Naive B cell (primary cell): ENCODE results near the gene KLRD1. TPM values are rescaled to one million over a fixed set of nuclear protein-coding genes. Genes with fewer than 3 reads are reported as not detected.
"Not testable (repeated sequence)": the region's sequence is repeated elsewhere in the genome, so short reads cannot be mapped to it uniquely, and the experiment has no call there.

Experiments used
- ATAC-seq, 2 donors: fragments of 150-1000 bp; cut with Tn5 transposase; 2 replicates each; pipeline ENCODE4 v1.10.0; 2021; ENCODE audit warnings: low read depth in 2 of 2, mild to moderate bottlenecking in 2 of 2, moderate library complexity in 2 of 2
- DNase-seq: peaks from one replicate; pipeline ENCODE4 v3.0.0; 2022
- H3K27ac Mint-ChIP-seq, 6 donors: one replicate each; pipeline ENCODE4 v1.8.0; 2020 to 2022; ENCODE audit warnings: mild to moderate bottlenecking in 6 of 6, mixed read lengths in 6 of 6, moderate library complexity in 5 of 6, inconsistent platforms in 2 of 6
- H3K27me3 Mint-ChIP-seq, 3 donors: one replicate each; pipeline ENCODE4 v1.8.0; 2021 to 2022; ENCODE audit warnings: mixed read lengths in 3 of 3, mild to moderate bottlenecking in 1 of 3
- H3K36me3 Mint-ChIP-seq, 2 donors: one replicate each; pipeline ENCODE4 v1.8.0; 2020 to 2022; ENCODE audit warnings: mixed read lengths in 2 of 2, inconsistent platforms in 1 of 2, mild to moderate bottlenecking in 1 of 2
- H3K4me1 Mint-ChIP-seq, 3 donors: one replicate each; pipeline ENCODE4 v1.8.0; 2020 to 2022; ENCODE audit warnings: mixed read lengths in 3 of 3, inconsistent platforms in 1 of 3, mild to moderate bottlenecking in 1 of 3, moderate library complexity in 1 of 3
- H3K4me3 Mint-ChIP-seq, 8 donors: one replicate each; pipeline ENCODE4 v1.8.0; 2020 to 2022; ENCODE audit warnings: mild to moderate bottlenecking in 8 of 8, mixed read lengths in 8 of 8, moderate library complexity in 8 of 8, inconsistent platforms in 2 of 8
- H3K9me3 Mint-ChIP-seq, 7 donors: one replicate each; pipeline ENCODE4 v1.8.0; 2020 to 2022; ENCODE audit warnings: mixed read lengths in 7 of 7, mild to moderate bottlenecking in 5 of 7, inconsistent platforms in 2 of 7, moderate library complexity in 1 of 7
- polyA plus RNA-seq, 6 donors: library from polyadenylated mRNA; unstranded; fragments of 300-500 nt; fragmentation: Illumina TruSeq; gene quantifications; one replicate each; pipeline ENCODE4 v1.2.3, GENCODE V29; 2021; ENCODE audit warnings: low read depth in 6 of 6

The KLRD1 gene
- polyA plus RNA-seq, 6 donors from 2014 or later = 0.60 to 2.4 (median 1.1) TPM

DNA sequence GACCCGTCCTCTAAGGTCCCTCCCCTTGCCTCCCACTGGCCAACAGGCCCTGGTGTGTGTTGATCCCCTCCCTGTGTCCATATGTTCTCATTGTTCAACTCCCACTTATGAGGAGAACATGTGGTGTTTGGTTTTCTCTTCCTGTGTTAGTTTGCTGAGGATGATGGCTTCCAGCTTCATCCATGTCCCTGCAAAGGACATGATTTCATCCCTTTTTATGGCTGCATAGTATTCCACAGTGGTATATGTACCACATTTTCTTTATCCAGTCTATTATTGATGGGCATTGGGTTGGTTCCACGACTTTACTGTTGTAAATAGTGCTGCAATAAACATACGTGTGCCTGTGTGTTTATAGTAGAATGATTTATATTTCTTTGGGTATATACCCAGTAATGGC, 43.8 kb downstream of the KLRD1 start:
- not testable (repeated sequence) for ATAC-seq, H3K4me1 Mint-ChIP-seq, DNase-seq, H3K27ac Mint-ChIP-seq, H3K9me3 Mint-ChIP-seq, H3K36me3 Mint-ChIP-seq, H3K4me3 Mint-ChIP-seq
- peaks cover 7 to 22% (median 13%) of the 10 kb centered on the region in 3 donors for H3K27me3 Mint-ChIP-seq

DNA sequence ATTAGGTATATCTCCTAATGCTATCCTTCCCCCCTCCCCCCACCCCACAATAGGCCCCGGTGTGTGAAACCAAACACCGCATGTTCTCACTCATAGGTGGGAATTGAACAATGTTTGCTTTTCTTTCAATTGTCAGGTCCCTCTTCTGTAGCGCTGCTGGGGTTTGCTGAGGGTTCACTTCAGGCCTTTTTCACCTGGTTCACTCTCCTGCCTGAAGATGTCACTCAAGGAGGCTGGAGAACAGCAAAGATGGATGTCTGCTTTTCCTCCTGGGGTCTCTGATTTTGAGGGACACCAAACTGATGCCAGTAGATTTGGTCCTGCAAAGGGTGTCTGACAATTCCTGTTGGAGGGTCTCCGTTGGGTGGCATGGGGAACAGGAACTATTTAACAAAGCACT, 46.4 kb downstream of the KLRD1 start:
- H3K27ac Mint-ChIP-seq = no peak overlapping the region
- H3K4me3 Mint-ChIP-seq = no peak overlapping the region
- DNase-seq = no peak
- no peak for ATAC-seq
- peaks cover 0 to 5% of the 10 kb centered on the region in 2 donors for H3K36me3 Mint-ChIP-seq
- H3K9me3 Mint-ChIP-seq = peaks cover 0 to 8% (median 2%) of the 10 kb centered on the region in 7 donors
- peaks cover 7 to 22% (median 13%) of the 10 kb centered on the region in 3 donors for H3K27me3 Mint-ChIP-seq
- peaks cover 0 to 2% (median 0%) of the 10 kb centered on the region in 3 donors for H3K4me1 Mint-ChIP-seq

DNA sequence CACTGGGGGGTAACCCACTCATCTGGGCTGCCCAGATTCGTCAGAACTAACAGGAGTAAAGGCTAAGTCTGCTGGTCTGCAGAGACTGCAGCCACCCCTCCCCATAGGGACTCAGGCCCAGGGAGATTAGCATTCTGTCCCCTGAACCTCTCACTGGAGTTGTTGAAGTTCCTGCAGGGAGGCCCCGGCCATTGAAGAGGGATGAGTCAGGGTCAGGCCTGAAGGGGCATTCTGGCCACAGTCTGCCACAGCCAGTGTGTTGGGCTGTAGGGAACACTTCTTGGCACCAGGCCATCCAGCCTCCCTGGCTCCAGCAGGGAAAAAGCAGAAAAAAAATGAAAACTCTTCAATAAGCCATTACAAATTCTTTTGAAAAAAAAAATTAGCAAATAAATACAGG, 46.8 kb downstream of the KLRD1 start:
- Mint-ChIP-seq H3K27ac (no peak overlapping the region), H3K9me3 (peaks cover 0 to 8% (median 2%) of the 10 kb centered on the region in 7 donors), H3K4me3 (no peak overlapping the region), H3K4me1 (peaks cover 0 to 2% (median 0%) of the 10 kb centered on the region in 3 donors), H3K27me3 (peaks cover 7 to 22% (median 13%) of the 10 kb centered on the region in 3 donors), H3K36me3 (peaks cover 0 to 5% of the 10 kb centered on the region in 2 donors)
- DNase-seq (no peak), ATAC-seq (no peak)

DNA sequence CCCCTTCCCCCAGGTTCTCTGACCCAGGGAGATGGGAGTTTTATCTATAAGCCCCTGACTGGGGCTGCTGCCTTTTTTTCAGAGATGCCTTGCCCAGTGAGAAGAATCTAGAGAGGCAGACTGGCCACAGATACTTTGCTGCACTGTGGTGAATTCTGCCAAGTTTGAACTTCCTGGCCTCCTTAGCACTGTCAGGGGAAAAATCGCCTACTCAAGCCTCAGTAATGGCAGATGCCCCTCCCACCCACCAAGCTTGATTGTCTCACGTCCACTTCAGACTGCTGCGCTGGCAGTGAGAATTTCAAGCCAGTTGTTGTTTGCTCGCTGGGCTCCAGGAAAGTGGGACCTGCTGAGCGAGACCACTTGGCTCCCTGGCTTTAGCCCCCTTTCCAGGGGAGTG, 50.5 kb downstream of the KLRD1 start:
- no peak overlapping the region for H3K4me3 Mint-ChIP-seq
- peaks cover 0 to 3% (median under 1%) of the 10 kb centered on the region in 3 donors for H3K27me3 Mint-ChIP-seq
- ATAC-seq = no peak
- H3K9me3 Mint-ChIP-seq = peaks cover 0 to 4% (median 0%) of the 10 kb centered on the region in 7 donors
- H3K27ac Mint-ChIP-seq = no peak overlapping the region
- H3K36me3 Mint-ChIP-seq = peaks cover 0 to 4% of the 10 kb centered on the region in 2 donors
- DNase-seq = no peak
- H3K4me1 Mint-ChIP-seq = peaks cover 4 to 11% (median 6%) of the 10 kb centered on the region in 3 donors

DNA sequence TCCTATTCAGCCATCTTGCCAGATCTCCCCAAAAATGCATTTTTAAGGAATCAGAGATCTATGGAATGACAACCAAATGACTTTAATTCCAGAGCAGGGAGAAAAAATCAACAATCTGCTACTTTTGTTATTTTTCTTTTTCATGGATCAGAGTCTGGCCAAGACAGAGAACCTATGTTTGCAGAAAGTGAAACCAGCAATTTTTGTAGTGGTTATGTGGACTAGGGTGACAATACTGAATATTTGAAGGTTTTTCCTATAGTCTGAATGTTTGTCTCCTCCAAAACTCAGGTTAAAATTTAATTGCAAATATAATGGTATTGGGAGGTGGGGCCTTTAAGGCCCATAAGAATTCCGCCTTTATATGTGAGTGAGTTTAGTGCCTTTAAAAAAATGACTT, 51.3 kb downstream of the KLRD1 start:
- Mint-ChIP-seq H3K27ac (peak overlapping the region in 1 of 6 donors; percentile 22), H3K4me1 (peaks cover 4 to 11% (median 6%) of the 10 kb centered on the region in 3 donors), H3K27me3 (no peaks in the 10 kb centered on the region), H3K4me3 (no peak overlapping the region), H3K36me3 (peaks cover 0 to 4% of the 10 kb centered on the region in 2 donors), H3K9me3 (peaks cover 0 to 4% (median 0%) of the 10 kb centered on the region in 7 donors)
- no peak for DNase-seq
- no peak for ATAC-seq

DNA sequence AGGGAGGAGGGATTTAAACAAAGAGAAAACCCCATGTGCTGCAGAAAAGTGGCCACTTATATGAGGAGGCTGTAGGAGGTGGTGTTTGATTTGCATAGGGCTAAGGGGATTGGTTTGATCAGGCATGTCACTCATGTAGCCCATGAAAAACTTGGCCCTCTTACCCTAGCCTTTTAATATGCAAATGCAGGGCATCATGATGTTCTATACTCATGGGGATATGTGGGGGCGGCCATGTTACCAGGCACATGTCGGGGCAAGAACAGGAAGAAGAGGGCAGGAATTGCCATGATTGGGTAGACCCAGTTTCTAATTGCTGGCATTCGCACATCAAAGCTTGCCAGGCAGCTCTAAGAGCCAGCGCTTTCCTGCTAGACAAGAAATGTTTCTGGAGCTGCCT, 53.4 kb downstream of the KLRD1 start:
- peaks cover 0 to 4% (median 0%) of the 10 kb centered on the region in 7 donors for H3K9me3 Mint-ChIP-seq
- no peaks in the 10 kb centered on the region for H3K27me3 Mint-ChIP-seq
- ATAC-seq = no peak
- peaks cover 4 to 11% (median 6%) of the 10 kb centered on the region in 3 donors for H3K4me1 Mint-ChIP-seq
- no peak overlapping the region for H3K4me3 Mint-ChIP-seq
- no peak for DNase-seq
- H3K27ac Mint-ChIP-seq = no peak overlapping the region
- H3K36me3 Mint-ChIP-seq = peaks cover 0 to 4% of the 10 kb centered on the region in 2 donors

DNA sequence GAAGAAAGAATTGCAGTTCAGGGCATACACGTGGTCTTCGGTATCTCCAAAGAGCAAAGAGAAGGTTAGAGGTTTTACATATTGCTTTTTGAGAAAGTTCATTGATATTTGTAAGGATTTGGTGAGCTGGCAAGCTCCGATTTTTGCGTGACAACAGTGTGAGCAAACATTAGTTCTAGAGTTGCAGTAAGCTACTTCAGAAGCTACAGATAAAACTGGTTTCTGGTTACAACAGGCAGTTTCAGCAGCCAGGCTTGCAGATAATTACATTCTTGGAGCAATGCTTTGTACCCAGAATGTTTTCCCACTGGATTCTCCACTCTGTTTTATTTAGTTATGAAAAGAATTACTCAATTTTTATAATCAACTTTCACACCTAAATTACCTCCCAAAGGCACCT, 54.0 kb downstream of the KLRD1 start:
- Mint-ChIP-seq H3K27me3 (no peaks in the 10 kb centered on the region), H3K27ac (peak overlapping the region in 1 of 6 donors; percentile 28), H3K36me3 (peaks cover 0 to 4% of the 10 kb centered on the region in 2 donors), H3K4me1 (peaks cover 4 to 11% (median 6%) of the 10 kb centered on the region in 3 donors), H3K9me3 (peaks cover 0 to 4% (median 0%) of the 10 kb centered on the region in 7 donors), H3K4me3 (no peak overlapping the region)
- DNase-seq (no peak), ATAC-seq (no peak)

DNA sequence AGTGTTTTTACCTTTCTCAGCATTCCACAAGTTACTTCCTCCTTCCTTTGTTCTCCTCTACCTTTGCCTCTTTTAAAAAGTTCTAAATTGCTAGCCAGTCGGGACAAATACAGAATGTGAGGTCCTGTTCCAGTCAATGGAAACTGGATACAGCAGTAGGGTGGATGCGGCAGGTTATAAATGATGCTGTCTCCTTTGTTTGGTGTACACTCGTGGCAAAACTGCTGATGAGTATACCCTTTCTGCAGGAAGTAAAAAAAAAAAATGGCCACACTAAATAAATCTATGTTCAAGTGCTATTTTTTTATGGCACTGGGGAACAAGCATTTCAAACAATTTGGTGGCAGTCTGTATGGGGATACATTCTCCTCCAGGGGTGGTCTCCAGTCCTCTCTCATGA, 54.7 kb downstream of the KLRD1 start:
- no peak for ATAC-seq
- peak overlapping the region in 4 of 6 donors; percentile 21 to 86 (median 38) for H3K27ac Mint-ChIP-seq
- H3K4me1 Mint-ChIP-seq = peaks cover 4 to 11% (median 11%) of the 10 kb centered on the region in 3 donors

DNA sequence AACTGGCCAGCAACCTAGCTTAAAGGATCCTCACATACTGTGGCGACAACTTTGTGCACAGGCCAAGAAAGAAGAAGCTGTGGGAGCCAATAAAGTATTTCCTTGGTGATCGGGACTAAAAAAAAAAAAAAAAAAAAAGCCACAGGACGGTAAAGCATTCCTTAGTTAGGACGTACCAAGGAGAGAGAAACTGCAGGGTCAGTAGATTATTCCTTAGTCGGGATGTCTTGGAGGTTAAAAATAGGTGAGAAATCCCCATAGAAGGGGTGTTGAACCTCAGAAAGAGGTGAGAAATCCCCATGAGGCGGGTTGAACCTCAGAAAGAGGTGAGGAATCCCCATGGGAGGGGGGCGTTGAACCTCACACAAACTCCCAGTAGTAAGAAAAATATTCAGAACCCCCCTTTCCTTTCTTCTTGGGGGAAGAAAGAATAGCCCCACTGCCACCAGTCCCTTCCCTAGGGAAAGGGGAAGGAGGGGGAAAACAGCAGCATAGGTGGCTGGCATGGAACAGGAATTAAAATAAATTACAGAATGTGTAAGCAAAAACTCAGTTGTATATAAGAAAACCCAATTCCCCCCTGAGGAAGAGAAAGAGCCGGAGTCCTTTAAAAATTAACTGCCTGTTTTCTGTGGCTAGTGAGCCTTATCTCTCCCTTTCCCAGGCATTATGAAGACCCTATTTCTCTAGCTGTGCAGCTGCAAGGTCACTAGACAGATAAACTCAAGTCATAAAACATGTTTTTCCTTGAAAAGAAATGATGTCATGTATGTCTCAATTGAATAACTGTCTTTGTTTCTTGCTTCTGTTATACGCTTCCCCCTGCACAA, 55.4 kb downstream of the KLRD1 start:
- Mint-ChIP-seq H3K9me3 (peaks cover 0 to 4% (median 0%) of the 10 kb centered on the region in 7 donors), H3K4me3 (peak overlapping the region in 3 of 8 donors; percentile 30 to 65 (median 32)), H3K36me3 (peaks cover 4% of the 10 kb centered on the region in 2 donors), H3K27me3 (no peaks in the 10 kb centered on the region), H3K27ac (peak overlapping the region in 3 of 6 donors; percentile 24 to 86 (median 46)), H3K4me1 (peaks cover 4 to 12% (median 11%) of the 10 kb centered on the region in 3 donors)
- ATAC-seq (no peak), DNase-seq (no peak)

More for the DNA sequence above, 54.7 kb downstream of the KLRD1 start:
- DNase-seq = no peak
- H3K4me3 Mint-ChIP-seq = peak overlapping the region in 3 of 8 donors; percentile 30 to 65 (median 32)
- no peaks in the 10 kb centered on the region for H3K27me3 Mint-ChIP-seq
- peaks cover 0 to 4% of the 10 kb centered on the region in 2 donors for H3K36me3 Mint-ChIP-seq
- peaks cover 0 to 4% (median 0%) of the 10 kb centered on the region in 7 donors for H3K9me3 Mint-ChIP-seq

DNA sequence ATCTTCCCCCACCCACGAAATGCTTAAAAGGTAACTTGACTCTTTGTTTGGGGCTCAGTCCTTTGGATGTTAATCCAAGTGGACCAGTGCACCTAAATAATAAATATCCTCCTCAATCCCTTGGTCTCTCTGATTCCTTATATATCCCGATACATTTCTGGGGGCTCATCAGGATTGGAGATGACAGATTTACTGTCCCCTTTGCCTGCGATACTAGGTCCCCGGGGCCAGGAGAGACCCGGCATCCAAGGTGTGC, 55.9 kb downstream of the KLRD1 start:
- ATAC-seq (no peak), DNase-seq (no peak)
- Mint-ChIP-seq H3K27me3 (no peaks in the 10 kb centered on the region), H3K4me3 (no peak overlapping the region), H3K36me3 (peaks cover 4 to 9% of the 10 kb centered on the region in 2 donors), H3K27ac (no peak overlapping the region), H3K9me3 (peaks cover 0 to 4% (median 0%) of the 10 kb centered on the region in 7 donors), H3K4me1 (peaks cover 4 to 18% (median 11%) of the 10 kb centered on the region in 3 donors)

DNA sequence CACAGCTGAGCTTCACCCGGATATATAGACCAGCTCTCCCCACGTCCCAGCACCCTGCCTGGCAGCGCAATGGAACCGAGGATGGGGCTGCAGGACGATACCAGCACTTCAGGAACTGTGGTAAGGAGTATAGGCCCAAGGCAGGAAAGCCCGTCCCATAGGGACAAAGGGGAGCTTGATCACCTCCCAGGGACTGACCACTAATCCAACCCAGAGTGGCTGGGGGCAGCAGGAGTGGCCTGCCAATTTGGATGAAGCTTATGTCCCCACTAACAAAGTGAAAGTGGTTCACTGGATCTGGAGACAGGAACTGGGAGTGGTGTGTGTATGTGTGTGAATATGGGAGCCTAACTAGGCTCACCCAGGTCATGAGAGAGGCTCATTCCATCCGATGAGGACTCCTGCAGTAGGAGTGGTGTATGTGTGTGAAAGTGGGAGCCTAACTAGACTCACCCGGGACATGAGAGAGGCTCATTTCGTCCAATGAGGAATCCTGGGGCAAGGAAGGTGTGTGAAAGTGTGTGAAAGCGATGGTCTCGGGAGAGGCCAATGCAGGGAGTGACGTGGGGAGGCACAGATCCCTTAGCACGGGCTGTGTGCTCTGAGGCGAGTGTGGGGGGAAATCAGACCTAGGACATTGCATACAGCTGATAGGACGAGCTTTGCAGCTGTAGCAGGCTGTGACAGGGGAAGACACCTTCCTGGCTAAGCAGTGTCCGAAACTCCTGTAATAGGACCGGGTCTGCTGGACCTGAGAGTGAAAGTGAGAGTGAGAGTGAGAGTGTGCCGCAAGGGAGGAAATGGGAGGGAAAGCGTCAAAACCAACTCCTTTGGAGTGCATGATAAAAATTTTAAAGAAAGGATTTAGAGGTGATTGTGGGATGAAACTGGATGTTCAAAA, 56.5 kb downstream of the KLRD1 start:
- ATAC-seq = peak; percentile 58 to 59
- Mint-ChIP-seq H3K36me3 (peaks cover 4 to 10% of the 10 kb centered on the region in 2 donors), H3K27ac (no peak overlapping the region), H3K4me1 (peaks cover 4 to 22% (median 11%) of the 10 kb centered on the region in 3 donors), H3K9me3 (peaks cover 0 to 4% (median 0%) of the 10 kb centered on the region in 7 donors), H3K4me3 (no peak overlapping the region), H3K27me3 (no peaks in the 10 kb centered on the region)
- DNase-seq = peak; percentile 47

DNA sequence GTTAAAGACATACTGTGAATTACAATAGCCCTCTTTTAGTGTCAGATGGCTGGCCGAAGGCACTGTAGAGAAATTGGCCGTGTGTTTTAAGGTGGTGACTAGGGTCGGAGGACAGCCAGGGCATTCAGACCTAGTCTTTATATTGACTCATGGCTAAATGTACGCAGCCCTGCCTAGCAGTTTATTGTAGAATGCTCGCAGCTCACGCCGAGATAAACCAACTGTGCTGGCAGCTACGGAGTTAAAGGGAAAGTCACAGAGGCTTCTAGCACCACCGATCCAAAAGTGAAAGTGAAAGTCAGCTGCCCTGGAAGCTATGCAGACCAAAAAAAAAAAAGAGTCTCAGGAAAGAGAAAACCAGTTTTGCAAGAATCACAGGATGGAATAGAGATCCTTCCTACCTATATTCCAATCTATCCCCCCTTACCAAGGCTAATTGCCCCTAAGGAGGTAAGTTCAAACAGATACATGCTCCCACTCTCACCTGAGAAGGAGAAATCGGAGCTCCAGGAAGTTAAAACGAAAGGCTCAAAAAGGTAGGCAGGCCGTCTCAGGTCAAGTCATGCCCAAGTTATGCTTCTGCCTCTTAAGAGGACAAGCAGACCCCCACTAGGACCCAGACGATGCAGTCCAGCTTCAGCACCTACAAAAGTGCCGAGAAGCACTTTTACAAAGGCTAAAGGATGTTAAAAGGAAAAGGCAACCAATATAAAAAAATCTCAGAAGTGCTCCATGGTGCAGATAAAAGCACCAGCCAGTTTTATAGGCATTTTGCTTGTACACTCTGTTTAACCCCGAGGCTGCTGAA, 57.3 kb downstream of the KLRD1 start:
- peak; percentile 82 to 84 for ATAC-seq
- peak; percentile 72 for DNase-seq
- peaks cover 0 to 4% (median 0%) of the 10 kb centered on the region in 7 donors for H3K9me3 Mint-ChIP-seq
- H3K36me3 Mint-ChIP-seq = peaks cover 6 to 10% of the 10 kb centered on the region in 2 donors
- peaks cover 4 to 22% (median 11%) of the 10 kb centered on the region in 3 donors for H3K4me1 Mint-ChIP-seq
- H3K4me3 Mint-ChIP-seq = no peak overlapping the region
- peaks cover 0 to under 1% (median 0%) of the 10 kb centered on the region in 3 donors for H3K27me3 Mint-ChIP-seq
- H3K27ac Mint-ChIP-seq = no peak overlapping the region
